Measurements from ENCODE around the gene ZNF600.
"Not testable (repeated sequence)": the region's sequence is repeated elsewhere in the genome, so short reads cannot be mapped to it uniquely, and the experiment has no call there.

The ZNF600 gene

DNA sequence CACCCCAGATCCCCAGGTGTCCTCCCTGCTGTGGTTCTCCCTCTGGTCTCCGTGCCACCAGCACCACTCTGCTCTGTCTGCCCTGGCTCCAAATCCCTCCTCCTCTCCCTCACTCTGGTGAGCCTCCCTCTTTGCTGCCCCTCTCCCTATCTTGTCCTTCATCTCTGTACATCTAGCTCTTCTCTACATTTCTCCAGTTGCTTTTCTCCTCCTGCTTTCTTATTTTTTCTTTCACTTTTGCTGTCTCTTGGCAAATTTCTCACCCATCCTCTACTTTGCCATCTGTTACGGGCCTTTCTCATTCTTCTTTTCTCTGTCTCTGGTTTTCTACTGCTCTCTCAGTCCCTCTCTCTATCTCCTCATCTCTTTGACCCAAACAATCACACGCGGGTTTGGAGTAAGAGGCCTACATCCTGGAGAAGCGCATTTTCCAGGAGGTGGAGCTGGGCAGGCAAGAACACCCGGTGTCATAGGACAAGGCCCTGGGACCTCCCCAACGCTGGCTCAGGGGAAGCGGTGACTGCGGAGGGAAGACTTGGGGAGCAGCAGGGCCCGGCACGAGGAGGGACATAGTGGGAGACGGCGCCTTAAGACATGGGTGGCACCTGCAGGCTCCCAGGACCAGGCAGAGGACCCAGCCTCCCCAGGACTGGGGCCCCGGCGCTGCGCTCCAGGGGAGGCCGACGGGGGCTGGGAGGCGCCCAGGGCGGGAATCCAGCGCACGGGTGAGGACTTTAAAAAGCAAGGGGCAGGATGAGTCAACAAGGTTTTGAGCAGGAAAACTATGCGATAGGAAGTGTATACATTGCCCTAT lies 61.7 kb downstream of the ZNF600 start:
- H3K36me3 ChIP-seq = no peaks in the 10 kb centered on the region
- H3K4me1 ChIP-seq = no peaks in the 10 kb centered on the region
- H3K27me3 ChIP-seq = no peaks in the 10 kb centered on the region
- DNase-seq = no peak
- no peaks in the 10 kb centered on the region for H3K9me3 ChIP-seq
- H3K4me3 ChIP-seq (ENCODE audit: low read depth, low read length) = no peak overlapping the region
- TF ChIP-seq, protein P1, sequence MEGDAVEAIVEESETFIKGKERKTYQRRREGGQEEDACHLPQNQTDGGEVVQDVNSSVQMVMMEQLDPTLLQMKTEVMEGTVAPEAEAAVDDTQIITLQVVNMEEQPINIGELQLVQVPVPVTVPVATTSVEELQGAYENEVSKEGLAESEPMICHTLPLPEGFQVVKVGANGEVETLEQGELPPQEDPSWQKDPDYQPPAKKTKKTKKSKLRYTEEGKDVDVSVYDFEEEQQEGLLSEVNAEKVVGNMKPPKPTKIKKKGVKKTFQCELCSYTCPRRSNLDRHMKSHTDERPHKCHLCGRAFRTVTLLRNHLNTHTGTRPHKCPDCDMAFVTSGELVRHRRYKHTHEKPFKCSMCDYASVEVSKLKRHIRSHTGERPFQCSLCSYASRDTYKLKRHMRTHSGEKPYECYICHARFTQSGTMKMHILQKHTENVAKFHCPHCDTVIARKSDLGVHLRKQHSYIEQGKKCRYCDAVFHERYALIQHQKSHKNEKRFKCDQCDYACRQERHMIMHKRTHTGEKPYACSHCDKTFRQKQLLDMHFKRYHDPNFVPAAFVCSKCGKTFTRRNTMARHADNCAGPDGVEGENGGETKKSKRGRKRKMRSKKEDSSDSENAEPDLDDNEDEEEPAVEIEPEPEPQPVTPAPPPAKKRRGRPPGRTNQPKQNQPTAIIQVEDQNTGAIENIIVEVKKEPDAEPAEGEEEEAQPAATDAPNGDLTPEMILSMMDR (IDR thresholded peaks at IDR 0.05; ENCODE audit: low read depth, low read length) = no peak

DNA sequence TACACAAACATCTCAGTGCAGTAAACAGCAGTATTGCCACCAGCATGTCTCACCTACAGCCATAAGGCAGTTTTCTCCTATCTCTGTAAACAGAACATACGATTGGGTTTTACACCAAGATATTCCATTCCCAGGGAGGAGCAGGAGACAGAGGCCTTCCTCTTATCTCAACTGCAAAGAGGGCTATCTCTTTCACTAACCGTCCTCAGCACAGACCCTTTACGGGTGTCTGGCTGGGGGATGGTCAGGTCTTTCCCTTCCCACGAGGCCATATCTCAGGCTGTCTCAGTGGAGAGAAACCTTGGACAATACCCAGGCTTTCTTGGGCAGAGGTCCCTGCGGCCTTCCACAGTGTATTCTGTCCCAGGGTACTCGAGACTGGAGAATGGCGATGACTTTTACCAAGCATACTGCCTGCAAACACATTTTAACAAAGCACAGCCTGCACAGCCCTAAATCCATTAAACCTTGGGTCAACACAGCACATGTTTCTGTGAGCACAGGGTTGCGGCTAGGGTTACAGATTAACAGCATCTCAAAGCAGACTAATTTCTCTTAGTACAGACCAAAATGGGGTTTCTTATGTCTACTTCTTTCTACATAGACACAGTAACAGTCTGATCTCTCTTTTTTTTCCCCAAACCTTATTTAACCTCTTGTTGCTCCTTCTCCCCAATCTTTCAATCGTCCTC lies 62.5 kb downstream of the ZNF600 start:
- H3K4me1 ChIP-seq; H3K4me3 ChIP-seq (ENCODE audit: low read depth, low read length); H3K27me3 ChIP-seq; H3K36me3 ChIP-seq; DNase-seq; H3K9me3 ChIP-seq: not testable (repeated sequence)

DNA sequence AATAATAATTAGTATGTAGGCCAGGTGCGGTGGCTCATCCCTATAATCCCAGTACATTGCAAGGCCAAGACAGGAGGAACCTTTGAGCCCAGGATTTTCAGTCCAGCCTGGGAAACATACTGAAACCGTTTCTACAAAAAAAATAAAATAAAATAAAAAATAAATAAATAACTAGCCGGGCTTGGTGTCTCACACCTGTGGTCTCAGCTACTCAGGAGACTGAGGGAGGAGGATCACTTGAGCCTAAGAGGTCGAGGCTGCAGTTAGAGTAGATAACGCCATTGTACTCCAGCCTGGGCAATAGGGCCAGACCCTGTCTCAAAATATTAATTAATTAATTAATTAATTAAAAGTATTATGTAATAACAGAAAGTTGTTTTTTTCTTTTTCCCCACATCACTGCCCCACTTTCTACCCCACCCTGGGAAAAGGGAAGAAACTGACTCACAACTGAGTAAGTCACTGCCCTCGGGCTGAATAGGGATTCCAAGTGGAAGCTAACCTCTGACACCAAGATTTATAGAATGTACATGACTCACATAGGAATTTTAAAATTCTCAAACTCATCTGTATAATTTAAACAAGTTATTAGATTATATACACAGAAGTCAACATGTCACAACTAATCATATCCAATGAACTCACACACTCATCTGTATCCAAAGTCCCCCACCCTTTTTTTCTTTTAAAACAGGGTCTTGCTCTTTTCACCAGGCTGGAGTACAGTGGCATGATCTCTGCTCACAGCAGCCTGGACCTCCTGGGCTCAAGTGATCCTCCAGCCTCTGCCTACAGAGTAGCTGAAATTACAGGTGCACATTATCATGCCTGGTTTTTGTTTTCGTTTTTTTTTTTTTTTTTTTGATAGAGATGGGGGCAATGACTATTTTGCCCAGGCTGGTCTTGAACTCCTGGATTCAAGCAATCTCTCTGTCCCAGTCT lies 64.3 kb downstream of the ZNF600 start:
- H3K9me3 ChIP-seq = no peaks in the 10 kb centered on the region

DNA sequence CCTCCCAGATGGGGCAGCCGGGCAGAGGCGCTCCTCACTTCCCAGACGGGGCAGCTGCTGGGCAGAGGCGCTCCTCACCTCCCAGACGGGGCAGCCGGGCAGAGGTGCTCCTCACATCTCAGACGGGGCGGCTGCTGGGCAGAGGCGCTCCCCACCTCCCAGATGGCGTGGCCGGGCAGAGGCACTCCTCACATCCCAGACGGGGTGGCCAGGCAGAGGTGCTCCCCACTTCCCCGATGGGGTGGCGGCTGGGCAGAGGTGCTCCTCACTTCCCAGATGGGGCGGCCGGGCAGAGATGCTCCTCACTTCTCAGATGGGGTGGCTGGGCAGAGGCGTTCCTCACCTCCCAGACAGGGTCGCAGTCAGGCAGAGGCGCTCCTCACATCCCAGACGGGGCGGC lies 66.0 kb downstream of the ZNF600 start:
- not testable (repeated sequence) for H3K27me3 ChIP-seq; H3K9me3 ChIP-seq; H3K36me3 ChIP-seq; DNase-seq; H3K4me1 ChIP-seq; H3K4me3 ChIP-seq (ENCODE audit: low read depth, low read length)

More for the DNA sequence above, 64.3 kb downstream of the ZNF600 start:
- Histone ChIP-seq H3K4me3 (ENCODE audit: low read depth, low read length) (no peak overlapping the region), H3K4me1 (no peaks in the 10 kb centered on the region), H3K36me3 (no peaks in the 10 kb centered on the region), H3K27me3 (no peaks in the 10 kb centered on the region)
- no peak for DNase-seq
- TF ChIP-seq, protein P1 (IDR thresholded peaks at IDR 0.05; ENCODE audit: low read depth, low read length) = no peak

DNA sequence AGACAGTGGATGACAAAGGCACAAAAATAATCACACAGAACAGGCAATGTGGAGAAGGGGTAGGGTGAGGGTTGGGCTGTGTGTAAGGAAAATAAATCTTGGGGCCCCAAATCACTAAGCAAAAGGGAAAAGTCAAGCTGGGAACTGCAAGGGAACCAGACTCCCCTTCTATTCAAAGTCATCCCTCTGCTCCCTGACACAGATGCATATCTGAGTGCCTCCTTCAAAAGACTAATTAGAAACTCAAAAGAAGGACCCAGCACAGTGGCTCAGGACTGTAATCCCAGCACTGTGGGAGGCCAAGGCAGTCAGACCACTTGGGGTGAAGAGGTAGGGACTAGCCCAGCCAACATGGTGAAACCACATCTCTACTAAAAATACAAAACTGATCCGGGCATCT lies 70.1 kb downstream of the ZNF600 start:
- no peaks in the 10 kb centered on the region for H3K27me3 ChIP-seq
- no peaks in the 10 kb centered on the region for H3K9me3 ChIP-seq
- no peaks in the 10 kb centered on the region for H3K36me3 ChIP-seq
- no peaks in the 10 kb centered on the region for H3K4me1 ChIP-seq
- H3K4me3 ChIP-seq (ENCODE audit: low read depth, low read length) = no peak overlapping the region
- TF ChIP-seq, protein P1 (IDR thresholded peaks at IDR 0.05; ENCODE audit: low read depth, low read length) = no peak
- no peak for DNase-seq

DNA sequence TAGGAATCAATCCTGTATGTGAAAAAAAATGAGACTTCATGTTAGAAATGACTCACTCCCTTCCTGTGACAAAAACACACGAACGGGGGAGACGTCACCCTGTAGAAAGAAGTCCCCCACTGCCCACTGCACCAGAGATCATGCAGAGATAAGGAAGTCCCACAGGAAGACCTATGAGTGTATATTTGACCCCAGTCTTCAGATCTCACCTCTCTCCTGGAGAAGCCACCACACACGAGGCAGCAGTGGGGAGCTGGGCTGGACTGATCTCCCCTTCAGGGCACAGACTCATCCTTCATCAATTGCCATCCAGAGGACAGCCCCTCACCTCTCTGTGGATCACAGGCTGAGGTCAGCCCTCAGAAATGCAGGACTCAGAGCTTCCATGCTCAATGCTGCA lies 70.7 kb downstream of the ZNF600 start:
- not testable (repeated sequence) for H3K27me3 ChIP-seq; H3K36me3 ChIP-seq; DNase-seq; H3K4me3 ChIP-seq (ENCODE audit: low read depth, low read length); H3K9me3 ChIP-seq; H3K4me1 ChIP-seq

DNA sequence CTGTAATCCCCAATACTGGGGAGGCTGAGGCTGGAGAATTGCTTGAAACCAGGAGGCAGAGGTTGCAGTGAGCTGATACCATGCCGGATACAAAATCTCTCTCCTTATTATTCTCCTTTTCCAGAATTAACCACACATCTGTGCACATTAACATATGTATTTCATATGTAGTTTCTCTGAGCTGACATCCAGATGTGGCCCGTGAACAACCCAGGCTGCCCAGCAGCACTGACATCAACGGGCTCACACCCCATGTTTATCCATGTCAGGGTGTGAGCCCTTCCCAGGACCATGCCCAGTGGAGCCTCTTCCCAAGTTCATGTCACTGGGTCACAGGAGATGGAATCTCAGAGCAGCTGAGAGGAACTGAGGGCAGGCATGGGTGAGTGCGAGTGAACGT lies 71.3 kb downstream of the ZNF600 start:
- H3K4me3 ChIP-seq (ENCODE audit: low read depth, low read length); DNase-seq; H3K27me3 ChIP-seq; H3K4me1 ChIP-seq; H3K9me3 ChIP-seq; H3K36me3 ChIP-seq: not testable (repeated sequence)

Measured in BE2C (cell line).